ENCODE results near the gene SLC25A43.

The SLC25A43 gene

DNA sequence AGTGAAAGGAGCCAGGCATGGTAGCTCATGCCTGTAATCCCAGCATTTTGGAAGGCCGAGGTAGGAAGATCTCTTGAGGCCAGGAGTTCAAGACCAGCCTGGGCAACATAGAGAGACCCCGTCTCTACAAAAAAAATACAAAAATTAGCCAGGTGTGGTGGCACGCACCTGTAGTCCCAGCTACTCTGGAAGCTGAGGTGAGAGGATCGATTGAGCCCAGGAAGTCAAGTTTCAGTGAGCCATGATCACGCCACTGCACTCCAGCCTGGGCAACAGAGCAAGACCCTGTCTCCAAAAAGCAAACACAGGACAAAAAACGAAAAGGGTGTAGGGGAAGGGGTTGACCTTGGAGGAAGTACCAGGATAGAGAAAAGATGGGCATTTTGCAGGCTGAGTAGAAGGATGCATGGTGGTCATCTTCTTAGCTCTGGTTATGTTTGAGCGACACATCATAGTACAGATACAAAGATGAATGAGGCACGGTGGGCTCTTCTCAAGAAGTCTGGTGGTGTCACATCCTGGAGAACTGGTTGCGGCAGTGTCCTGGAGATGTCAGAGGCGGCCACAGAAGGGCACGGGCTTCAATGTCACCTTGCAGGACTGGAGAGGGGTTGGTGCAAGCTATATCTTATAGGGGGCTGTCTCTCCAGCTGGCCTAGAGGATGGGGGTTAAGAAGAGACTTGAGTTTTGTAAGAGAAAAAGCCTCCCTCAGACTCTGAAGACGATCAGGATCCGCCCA, 101.1 kb downstream of the SLC25A43 start:
- DNase-seq (ENCODE audit: low spot score): no peak

DNA sequence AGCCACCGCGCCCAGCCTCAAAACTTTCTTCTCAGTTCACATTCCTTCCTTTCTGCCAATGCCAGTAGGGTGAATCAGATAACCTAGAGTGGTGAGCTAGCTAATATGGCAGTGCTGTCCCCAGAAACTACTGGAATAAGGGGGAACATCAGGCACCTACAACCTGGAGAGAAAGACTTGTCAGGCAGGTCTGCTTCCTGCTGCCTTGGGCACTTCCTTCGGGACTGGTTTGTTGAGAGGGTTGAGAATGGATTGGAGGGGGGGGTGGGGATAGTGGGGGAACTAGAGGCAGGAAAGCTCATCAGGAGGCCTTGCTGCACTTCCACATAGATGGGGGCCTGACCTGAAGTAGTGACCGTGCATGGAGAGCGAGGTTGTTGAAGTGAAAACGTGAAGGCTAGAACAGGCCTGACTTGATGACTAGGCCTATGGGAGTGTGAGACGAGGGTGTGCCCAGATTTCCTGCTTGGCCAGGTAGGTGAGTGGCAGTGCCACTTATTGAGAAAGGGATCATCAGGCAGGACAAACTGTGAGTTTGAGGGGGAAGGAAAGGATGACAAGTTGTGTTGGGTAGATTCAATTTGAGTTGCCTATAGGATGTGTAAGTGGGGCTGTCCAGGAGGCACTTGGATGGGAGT, 102.5 kb downstream of the SLC25A43 start:
- no peak for DNase-seq (ENCODE audit: low spot score)

DNA sequence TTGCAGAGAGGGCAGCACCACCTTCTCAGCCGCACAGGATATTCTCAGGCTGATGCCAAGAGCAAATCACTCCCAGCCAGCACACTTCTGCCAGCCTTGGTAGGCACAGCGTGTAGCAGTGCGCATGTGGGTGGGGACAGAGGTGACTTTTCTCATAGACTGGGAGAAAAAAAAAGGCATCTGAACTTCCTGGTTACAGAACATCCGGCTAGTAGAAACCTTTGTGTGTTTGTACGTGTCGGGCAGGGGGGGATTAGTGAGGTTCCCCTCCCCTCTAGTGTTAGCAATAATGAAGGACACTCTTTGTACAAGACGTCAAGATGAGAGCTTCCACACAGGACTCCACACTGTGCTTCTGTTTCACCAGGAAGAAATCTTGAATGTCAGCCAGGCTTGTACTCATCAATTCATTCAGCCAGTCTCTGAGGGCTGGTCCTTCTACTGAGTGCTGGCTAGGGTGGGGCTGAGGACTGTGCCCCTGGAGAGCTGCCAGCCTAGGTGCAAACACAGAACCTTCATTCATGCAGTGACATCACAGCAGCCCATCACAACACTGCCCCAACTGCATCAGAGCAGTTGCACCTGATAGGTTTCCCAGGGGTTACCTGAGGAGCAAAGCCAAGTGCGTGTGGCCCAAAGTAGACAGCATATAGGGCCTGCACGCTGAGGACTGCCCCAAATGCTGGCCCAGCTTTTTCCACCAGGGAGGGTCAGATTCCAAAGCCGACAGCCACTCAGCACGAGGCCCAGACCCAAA, 103.8 kb downstream of the SLC25A43 start:
- peak; percentile 82 for DNase-seq (ENCODE audit: low spot score)

DNA sequence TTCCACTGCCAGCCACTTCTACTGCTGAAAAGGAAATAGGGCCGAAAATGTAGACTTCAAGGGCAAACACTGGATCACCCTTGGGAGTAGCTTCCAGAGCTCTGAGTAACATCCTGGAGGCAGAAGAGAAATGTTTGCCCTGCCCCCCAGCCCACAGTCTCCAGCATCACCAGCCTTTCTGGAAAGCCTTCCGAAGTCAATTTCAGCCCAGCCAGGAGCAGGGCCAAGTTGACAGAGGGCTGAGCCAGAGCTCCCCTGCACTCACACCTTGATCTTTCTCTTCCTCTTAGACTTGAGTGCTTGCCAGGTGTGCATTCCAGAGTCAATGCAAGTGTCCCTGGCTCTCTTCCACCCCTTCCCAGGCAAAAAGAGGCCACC, 104.3 kb downstream of the SLC25A43 start:
- DNase-seq (ENCODE audit: low spot score): peak; percentile 68
